IPS-11a (cell line): ENCODE measurements around the gene MIOX.

Experiments
- H3K4me3 ChIP-seq: one replicate; pipeline ENCODE4 v1.5.1; 2013; ENCODE audit warnings: low read depth, low read length, control low read depth

Gene MIOX

DNA sequence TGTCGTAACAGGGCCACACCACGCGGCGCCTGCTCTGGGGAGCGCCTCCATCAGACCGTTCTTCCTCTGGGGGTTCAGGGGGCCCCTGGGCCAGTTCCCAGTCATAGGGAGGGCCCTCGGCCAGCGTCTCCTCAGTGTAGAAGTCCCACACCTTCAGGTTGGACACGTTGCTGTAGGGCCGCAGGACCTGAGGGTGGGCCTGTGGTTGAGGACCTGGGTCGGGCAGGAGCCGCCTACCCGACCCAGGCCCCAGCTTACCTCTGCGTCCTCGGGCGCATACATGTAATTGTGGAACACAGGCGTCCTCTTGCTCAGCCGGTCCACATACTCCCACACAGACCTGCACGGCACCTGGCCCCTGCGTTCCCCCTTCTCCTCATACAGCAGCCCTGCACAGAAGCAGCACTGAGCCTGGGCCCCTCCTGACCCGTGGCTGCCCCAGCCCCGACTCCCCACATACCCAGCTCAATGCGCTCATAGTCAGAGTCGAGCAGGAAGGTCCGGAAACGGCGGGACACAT, 32.0 kb upstream of the MIOX start:
- H3K4me3 ChIP-seq: no peak overlapping the region

DNA sequence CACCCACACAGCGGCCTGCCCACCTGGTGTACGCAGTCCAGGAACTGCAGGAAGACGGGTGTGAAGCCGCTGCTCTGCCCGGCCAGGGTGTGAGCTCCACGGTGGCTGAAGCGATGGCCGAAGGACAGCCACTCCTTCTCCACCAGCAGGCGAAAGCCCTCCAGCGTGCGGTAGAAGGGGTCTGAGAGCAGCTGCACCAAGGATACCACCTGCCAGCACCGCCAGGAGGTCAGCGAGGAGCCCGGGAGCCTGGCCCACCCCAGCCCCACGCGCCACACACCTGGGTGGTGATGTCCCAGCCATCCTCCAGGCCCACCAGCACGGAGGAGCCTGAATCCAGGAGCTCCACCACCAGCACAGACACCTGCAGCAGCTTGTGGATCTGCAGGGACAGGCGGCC, 31.5 kb upstream of the MIOX start:
- no peak overlapping the region for H3K4me3 ChIP-seq

DNA sequence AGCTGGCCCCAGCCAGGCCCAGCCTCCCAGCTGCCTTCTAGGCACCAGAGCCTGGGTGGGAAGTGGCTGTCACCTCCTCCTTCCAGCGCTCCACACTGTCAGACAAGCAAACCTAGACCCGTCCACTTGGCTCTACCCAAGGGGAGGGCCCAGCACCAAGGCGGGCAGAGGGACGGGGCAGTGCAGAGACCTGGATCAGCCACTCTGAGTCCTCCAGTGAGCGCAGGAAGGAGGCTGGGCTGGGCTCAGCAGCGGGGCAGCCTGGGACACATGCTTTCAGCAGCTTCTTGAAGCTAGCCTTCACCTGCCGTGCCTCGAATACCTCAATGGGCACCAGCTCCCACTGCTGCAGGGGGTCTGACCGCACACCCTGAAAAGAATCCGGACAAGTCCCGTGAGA, 30.6 kb upstream of the MIOX start:
- no peak overlapping the region for H3K4me3 ChIP-seq

DNA sequence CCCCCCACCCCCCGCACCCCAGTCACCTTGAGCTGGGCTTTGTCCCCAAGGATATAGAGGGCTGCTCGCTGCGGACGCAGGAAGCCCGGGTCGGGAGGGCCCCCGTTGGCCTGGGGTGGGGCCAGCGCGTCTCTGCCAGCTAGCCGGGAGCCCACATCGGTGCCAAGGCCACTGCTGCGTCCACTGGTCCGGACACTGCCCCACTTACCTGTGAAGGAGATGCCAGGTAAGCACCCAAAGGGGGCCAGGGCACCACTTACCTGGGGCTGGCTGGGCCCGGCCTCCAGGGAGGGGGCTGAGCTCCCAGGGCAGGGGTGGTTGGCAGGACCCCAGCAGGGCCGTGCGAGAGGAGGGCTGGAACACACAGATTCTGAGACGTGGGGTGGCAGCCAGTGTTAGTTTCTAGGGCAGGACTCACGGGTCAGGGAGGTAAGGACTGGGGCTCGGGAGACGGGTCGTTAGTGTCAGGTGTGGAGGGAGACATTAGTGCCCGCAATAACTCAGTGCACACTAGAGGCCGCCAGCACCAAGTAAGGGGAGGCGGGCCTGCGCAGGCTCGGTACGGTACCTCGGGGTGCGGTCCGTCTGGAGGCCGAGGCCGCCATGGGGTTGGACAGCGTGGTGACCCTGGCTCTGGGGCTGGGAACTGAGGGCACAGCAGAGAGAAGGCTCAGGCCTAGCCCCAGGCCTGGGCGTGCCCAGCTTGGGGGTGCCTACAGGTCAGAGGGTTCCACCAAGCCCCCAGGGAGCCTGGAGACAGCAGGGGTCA, 30.0 kb upstream of the MIOX start:
- no peak overlapping the region for H3K4me3 ChIP-seq

DNA sequence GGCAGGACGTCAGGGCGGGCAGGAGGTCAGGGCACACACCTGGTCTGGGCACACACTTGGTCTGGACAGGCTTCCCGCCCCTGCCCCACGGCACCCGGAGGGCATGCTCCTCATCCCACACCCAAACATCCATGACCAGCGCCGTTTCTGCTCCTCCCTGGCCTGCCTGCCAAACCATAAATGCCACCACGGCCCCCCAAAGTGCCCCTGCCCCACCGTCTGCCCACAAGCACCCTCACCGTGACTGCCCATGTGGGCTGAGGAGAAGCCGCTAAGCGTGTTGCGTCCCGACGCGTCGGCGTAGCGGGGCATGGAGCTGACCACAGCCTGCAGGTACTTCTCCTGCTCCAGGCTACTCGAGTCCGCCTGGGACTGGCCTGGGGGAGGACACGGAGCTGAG, 27.6 kb upstream of the MIOX start:
- H3K4me3 ChIP-seq: no peak overlapping the region

DNA sequence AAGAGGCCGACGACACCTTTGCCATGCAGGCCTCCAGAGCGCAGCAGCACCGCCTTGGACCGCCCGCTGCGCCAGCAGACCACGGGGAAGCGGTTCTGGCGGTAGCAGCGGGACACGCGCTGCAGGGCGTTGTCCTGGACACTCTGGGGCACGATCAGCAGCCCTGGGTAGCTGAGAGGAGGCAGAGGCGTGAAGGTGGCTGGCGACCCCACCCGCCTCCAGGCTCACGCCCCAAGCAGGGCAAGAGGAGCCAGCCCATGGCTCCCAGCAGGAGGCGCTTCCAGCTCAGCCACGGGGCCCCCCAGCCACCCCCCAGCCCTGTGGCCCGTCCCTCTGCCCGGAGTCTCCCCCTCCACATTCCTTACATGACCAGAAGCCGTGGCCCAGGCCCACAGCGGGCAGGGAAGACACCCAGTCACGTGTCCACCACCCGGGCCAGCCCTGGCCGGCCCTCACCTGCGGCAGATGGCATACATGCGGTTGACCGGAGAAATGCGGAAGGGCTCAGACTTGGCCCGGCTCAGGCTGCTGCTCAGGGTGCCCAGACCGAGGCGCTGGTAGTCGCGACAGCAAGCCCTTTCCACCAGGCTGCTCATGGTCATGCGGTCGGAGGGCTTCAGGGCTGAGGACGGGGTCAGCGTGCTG, 27.0 kb upstream of the MIOX start:
- H3K4me3 ChIP-seq: no peak overlapping the region

DNA sequence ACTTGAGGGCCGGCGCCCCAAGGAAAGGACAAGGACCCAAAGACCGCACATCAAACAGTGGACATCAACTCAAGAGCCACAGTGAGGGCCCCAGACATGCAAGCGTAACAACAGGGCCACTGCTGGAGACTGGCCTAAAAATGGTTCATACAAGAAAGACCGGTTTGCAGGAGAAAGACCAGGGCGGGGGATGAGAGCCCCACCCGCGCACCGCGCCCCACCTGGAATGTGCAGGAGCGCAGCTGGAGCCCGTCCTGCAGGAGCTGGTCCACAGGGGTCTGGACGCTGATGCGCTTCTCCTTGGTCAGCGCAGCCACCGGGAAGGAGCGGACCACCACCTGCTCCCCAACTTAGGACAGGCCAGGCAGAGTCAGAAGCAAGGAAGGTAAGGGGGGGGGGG, 25.7 kb upstream of the MIOX start:
- H3K4me3 ChIP-seq: no peak overlapping the region

DNA sequence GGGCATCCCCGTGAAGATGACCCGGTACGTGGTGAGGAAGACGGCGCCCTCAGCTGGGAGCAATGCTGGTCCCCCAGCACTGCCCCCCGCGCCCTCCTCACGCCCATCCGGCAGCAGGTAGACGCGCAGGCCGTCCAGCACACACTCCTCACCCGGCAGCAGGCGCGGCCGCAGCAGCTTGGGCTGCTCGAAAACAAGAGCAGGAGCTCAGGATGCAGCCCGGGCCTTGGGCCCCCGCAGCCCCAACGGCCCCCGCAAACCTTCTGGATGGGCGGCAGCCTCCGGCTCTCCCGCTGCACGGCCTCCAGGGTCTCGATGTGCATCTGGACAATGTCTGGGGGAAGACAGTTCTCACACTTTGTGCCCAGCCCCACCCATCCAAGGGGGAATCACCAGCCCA, 25.1 kb upstream of the MIOX start:
- H3K4me3 ChIP-seq: no peak overlapping the region

DNA sequence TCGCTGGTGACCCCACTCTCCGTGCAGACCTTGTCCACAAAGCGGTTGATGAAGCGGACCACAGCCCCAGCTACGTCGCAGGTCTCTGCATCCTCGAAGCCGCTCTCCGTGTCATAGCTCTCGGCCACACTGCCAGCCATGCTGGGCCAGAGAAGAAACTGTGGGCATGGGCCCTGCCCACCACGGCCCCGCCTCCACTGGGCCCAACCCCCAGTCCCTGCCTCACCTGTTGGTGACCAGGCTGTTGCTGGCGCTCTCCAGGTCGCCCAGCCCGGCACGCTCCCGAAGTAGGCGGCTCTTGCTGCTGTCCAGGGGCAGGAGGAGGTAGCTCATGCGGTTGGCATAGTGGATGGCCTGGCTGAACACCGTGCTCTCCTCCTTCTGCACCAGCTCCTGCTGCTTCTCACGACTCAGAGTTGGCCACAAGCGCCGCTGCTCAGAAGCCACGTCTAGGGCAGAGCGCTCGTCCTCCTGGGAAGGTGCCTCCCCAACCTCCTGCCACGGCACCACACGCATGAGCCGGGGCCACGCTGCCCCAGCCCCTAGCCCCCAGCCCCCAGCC, 24.6 kb upstream of the MIOX start:
- no peak overlapping the region for H3K4me3 ChIP-seq

DNA sequence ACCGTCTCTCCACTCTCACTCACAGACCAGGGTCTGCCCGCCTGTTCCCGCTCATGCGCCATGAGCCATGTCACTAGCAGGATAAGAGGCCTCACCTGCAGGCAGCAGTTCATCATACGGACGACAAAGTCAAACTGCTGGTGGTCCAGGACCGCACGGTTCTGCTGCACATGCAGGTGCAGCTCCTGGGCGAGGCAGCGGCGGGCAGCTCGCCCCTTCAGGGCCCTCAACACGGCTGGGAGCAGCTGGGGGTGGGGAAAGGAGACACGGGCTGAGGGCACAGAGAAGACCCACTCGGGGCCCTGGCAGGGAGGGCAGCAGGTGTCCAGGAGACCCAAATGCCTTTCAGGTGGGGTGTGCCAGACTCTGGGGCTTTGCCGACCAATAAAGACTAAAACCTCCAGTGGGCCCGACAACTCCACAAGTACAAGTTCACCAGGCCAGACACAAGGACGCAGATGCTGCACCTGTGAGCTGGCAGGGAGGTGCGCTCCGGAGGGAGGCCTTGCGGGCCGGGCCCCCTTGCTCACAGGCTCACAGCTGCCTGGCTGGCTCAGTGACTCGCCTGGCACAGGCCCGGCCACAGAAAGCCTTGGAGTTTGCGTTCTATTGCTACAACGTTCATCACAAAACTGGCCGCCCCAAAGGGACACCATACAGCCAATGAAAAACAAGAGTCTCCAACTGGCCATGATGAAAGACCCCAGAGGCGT, 23.3 kb upstream of the MIOX start:
- no peak overlapping the region for H3K4me3 ChIP-seq

DNA sequence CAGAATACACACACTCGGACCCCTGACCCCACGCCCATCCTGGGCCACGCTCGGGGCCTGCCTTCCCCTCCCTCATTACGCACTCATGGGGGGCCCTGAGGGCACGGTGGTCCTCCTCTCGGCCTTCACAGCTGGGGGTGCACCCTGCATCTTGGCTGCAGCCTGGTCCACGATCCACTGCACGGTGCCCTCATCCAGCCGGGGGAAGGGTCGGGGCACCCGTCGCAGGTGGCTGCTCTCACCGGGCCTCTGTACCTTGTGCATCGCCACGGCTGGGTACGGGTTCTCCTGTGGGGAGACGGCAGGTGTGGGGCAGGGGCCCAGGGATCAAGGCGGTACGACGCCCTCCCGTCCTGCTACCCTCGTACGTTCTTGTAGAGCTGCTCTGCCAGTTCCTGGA, 22.2 kb upstream of the MIOX start:
- no peak overlapping the region for H3K4me3 ChIP-seq

DNA sequence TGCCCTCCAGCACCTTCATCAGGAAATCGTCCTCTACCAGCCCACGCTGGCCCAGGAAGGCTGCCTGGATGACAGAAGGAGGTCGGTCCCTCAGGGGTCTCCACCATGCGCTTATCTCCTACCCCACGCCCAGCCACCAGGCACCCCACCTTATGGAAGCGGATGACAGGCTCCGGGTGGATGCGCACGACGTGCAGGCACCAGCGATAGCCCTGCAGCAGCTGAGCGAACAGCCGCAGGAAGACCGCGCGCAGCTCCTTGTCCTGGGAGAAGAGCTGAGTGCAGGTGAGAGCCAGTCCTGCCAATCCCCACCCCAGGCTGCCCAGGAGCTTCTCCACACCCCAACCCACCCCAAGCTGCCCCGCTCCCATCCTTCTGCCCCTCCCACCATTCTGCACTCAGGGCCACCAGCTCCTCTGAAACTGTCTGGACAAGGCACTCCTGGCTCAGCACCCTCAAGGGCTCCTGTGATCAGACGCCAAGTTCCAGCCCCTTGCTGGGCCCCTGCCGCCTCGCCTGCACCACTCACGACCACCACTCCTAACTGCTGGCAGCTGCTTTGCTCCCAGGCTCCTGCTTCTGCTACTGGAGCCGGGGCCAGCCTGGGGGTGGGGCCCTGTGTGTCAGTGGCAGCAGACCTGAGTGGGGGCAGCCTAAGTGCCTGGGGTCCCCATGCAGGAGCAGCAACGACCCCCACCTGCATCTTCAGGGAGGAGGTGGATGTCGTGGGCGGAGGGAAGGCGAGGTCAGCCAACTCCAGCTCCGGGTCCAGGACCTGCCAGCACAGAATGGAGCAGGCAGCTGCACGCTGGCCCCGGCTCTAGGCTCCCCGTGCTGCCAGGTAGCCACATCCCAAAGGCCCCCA, 21.4 kb upstream of the MIOX start:
- no peak overlapping the region for H3K4me3 ChIP-seq

DNA sequence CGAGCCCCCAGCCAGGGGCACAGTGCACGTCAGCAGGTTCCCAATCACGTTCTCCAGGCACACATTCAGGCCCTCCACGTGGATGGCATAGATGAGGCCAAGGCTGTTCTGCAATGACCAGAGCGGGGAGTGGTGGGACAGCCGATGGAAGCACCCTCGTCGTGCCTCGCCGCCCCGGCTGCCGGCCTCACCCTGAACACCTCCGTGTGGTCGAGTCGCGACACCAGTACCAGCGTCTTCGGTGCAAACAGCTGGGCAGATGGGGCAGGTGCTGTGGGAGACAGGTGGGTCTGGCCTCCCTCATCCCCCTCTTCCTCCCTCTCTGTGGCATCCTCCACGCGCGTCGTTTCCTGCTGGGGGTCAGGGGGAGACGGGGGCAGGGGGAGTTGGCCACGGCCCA, 19.3 kb upstream of the MIOX start:
- H3K4me3 ChIP-seq: no peak overlapping the region

DNA sequence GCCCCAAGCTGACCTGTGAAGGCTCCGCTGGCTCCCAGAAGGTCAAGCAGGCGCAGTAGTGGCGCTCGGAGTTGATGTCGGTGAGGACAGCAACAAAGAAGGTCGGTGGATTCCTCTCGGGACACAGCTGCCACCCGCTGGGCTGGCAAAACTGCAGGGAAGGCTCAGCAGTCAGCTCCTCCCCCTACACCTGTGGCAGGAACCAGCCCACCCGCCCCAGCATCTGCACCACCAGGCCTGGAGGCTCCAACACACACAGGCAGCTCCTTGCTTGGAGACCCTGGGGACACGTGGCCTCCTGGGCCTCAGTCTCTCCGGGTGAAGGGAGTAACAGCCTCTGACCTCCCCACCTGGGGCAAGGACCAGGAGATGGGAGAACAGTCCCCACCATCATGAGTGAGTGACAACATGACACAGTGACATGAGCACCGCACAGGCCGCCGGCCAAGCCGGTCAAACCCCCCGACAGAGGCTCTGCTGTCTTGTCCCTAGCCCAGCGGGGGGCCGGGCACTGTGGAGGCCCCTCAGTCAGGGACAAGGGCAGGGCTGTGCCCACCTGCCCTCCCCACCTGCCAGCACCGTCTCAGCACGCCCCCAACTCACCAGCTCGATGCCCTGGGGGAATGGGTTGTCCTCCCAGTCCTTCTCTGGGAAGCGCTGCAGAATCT, 18.8 kb upstream of the MIOX start:
- no peak overlapping the region for H3K4me3 ChIP-seq

DNA sequence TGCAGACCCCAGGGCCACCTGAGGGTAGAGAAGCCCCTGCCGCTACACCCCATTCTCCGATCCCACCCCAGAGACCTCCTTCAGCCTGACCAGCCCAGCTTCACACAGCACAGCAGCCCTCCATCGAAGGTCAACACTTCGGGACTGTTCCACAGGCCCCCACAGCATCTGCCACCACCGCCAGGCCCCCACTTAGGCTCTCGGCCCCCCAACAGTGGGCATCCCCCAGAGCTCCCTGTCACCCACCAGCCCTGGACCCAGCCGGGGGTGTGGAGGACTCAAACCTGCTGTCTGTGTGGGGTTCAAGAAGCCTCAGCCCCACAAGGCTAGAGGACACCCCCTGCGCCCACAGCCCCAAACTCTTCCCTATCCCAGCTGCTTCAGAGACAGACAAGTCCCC, 18.0 kb upstream of the MIOX start:
- H3K4me3 ChIP-seq: no peak overlapping the region

DNA sequence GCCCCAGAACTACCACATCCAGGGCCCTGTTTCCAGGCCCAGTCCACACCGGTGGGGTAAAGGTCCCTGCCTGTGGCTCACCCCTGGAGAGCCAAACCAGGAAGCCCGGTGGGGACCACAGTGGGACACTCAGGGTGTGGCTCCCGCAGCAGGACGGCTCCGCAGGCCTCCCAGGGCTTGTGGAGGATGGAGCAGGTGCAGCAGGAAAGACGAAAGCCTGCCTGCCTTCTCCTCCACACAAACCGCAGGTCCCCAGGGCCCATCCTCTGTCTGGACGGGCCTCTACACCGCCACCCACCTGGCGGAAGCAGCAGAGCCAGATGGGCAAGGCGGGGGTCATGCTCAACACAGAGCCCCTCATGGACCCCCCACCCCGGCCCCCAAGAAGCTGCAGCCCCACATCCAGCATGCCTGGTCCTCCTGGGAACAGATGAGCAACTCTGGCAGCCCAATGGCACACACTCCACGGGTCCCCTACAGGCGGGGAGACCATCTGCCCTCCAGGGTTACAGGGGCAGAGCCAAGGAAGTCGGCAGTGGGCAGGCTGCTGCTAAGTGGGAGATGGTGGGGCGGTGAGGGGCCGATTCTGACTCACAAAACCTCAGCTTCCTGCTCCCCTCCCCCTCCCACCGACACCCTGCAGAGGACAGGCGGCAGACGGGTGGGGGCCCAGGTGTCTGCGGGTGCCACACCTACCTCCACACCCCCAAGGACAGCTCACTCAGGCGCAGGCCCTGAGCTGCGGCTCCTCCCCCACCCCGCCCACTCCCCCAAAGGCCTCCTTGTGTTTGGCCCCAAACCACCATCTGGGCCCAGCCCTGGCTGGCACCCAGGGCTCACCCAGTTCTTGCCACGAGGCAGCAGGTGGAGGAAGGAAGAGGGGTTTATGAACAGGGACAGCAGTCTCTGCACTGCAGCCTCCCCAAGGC, 17.0 kb upstream of the MIOX start:
- no peak overlapping the region for H3K4me3 ChIP-seq

DNA sequence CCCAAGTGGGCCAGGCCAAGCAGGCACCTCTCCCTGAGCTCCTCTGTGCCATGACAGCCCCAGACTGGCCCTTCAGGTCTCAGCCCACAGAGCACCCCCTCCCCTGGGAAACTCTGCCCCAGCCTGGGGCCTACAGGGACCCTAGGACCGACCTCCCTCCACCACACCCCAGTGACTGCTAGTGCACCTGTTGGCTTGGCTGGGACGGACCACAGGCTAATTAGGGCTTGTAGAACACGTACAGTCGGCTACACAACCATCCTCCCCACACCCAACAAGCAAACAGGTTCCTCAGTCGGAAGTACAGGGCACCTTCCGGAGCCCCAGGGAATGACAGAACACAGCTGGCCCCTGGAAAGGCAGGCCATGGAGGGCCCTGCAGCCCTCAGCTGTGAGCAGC, 16.2 kb upstream of the MIOX start:
- H3K4me3 ChIP-seq: no peak overlapping the region

DNA sequence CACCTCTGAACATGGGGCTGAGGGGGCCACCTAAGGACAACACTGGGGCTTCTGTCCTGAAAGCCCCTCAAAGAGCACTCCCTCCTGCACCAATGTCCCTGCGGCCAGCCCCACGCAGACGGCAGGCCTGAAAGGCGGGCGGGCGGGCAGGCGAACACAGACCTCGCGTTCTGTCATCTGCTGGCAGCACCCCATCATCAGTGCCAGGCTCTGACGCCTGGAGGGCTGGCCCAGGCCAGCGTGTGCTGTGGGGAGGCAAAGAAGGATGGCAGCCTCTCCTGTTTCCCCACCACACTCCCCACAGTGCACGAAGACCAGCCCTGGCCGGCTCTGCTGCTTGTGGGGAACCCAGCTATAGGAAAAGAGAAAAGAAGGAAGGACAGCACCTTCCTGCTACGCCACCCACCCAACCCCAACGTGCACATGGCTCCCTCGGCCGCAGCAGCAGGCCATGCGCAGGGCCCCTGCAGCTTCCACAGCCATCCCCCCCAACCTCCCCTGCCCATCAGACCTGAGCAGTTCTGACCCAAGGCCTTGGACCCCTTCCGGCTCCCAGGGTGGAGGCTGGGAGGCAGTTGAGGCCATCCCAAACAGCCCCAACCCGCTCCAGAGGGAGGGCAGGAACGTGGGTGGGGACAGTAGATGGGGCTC, 15.3 kb upstream of the MIOX start:
- no peak overlapping the region for H3K4me3 ChIP-seq

DNA sequence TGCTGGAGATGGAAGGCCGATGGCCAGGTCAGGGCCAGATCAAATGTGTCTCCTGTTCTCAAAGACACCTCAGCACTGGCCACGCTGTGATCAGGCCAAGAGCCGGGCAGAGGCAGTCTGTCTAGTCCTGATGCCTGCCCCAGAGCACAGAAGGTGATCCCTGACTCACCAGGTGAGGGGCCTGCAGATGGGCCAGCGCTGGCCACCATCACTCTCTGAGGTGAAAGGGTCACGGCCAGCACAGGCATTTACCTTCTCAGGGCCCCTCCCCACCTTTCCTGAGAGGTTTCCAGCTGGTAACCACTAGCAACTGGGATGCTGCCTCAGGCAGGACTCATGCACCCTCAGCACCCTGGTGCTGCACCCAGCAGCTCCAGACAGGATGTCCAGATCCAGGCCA, 14.7 kb upstream of the MIOX start:
- no peak overlapping the region for H3K4me3 ChIP-seq
